ENCODE results near the gene ZNF521.

The ZNF521 gene

GRCh38 chr18:25164848-25165811 lies 186.8 kb downstream of the ZNF521 start:
- peak in 1 of 2 experiments; percentile 12 for DNase-seq

GRCh38 chr18:25164211-25164847 lies 187.6 kb downstream of the ZNF521 start:
- no peak for DNase-seq

- DNase-seq: no peak
These were observed 198.5 kb downstream of the ZNF521 start for GRCh38 chr18:25153426-25153825.

DNA sequence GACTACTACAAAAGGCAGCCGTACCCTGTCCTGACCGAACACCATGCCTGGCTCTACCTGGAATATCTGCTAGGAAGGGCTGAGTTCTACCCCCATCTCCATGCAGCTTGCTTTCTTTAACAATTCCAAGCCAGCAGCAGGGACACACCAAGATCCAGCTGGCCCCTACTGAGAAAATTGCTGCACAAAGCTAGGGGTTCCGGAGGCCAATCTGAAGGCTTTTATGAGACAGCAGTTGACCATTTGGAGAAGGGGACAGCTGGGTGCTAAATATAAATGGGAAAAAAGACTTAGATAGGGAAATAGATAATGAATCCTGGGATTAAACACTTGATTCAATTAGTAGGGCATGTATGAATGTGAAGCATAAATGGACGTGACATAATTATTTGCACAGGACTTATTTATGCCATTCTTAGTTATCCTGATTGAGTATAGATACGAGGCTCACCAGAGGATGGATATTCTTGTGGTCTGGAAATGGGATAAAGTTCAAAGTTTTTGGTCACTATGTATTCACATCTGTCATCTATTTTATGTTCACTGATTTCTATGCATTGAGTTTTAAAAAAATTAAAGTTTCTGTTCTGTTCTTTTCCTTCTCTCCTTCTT lies 204.0 kb downstream of the ZNF521 start:
- no peak for DNase-seq

GRCh38 chr18:25146512-25146910 lies 205.5 kb downstream of the ZNF521 start:
- DNase-seq: no peak

DNA sequence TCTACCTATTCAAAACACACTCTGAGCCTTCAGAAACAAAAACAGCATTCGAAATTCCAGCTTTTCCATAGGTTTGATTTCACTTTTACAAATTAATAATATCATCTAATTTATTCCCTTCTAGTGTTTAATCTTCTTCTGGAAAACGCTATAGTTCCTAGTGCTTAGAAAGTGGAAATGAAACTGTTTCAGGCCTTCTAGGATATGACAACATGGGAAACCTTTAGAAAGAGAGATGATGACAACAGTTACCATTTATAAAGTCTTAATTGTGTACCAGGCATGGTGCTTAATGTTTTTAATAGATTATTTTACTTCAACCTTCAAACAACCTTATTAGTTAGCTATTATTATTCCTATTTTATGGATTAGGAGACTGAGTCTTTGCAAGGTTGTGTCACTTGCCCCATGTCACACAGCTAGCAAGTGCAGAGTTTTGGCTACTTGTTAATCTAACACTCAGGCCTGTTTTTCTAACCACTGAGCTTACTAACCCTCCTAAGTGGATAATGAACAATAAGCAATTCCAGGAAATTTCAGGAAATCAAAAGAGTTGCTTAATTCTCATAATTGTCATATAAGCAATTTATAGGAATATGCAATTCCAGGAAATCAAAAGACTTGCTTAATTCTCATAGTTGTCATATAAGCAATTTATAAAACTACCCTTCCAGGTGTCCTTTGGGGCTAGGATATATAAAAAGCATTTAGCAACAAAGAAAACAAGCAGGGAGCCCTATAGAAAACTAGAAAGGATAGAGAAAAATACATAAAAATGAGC lies 206.0 kb downstream of the ZNF521 start:
- DNase-seq: no peak

DNA sequence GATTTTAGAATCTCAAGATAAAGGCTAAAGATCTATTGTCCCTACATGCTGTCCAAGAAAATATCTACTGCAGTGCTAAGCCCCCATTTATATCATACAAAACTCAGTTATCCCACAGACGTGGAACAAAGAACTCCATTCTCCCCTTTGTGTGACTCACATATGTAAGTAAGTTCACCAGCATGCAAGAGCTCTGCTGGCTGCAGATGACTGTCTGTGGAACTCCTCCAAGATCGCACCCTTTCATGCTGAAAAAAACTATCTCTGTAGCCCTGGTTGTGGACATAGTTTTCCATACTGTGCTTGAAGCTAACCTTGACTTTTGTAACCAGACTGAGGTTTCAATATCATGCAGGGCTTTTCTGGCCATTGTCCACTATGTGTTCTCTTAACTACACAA lies 207.1 kb downstream of the ZNF521 start:
- DNase-seq: no peak

DNA sequence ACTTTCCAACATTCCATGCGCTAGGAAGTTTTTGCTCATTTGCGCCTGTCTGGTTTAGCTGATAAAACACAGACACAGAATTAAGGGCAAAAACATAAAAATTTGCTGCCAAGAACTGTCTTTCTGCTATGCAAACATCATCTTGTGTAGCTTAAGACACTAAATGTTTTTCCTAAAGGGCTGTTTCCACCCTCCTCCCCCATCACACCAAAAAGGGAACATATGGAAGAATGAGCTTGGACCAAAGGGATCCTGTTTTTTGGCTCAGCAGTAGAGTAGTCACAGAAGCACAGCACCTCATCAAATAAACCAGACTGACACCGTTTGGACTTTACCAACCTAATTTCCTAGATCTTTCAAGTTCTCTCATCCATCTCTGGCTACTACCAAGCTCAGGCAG lies 210.1 kb downstream of the ZNF521 start:
- DNase-seq: no peak

DNA sequence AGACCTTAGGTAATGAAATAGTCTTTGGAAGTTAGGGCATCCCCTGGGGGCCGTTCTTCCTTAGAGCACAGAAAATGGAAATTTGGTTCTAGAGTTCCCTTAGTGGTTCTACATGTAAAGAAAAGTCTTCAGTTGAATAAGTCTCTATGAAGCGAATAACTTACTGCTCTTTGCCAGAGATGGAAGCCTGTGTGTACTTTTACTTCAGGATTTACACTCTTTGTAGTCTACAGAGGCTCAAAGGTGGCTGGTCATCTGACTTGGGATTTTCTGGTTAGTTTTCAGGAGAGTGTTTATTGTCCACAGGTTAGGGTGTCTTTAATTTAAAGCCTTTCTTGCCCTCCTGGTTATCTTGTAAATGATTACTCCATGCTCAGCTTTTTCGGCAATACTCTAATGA lies 210.6 kb downstream of the ZNF521 start:
- DNase-seq: no peak

DNA sequence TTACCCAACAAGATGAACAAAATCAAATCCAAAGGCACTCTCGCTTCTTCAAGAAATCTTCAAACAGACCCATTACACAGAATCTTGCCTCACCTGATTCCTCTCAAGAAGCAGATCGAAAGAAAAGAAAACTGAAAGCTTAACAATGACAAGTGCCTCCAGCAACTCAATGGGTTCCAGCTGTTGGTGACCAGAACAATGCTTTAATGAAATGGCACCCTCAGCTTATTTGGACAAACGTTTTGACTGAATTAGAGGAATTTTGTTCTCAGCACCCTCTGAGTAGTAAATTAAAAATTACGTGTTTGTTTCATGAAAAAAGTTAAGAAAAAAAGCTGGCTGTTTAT lies 211.0 kb downstream of the ZNF521 start:
- no peak for DNase-seq

- no peak for DNase-seq
These were observed 211.6 kb downstream of the ZNF521 start for GRCh38 chr18:25140124-25140961.

GRCh38 chr18:25137197-25137472 lies 214.8 kb downstream of the ZNF521 start:
- DNase-seq: no peak

GRCh38 chr18:25136416-25137196 lies 215.4 kb downstream of the ZNF521 start:
- DNase-seq: no peak

DNA sequence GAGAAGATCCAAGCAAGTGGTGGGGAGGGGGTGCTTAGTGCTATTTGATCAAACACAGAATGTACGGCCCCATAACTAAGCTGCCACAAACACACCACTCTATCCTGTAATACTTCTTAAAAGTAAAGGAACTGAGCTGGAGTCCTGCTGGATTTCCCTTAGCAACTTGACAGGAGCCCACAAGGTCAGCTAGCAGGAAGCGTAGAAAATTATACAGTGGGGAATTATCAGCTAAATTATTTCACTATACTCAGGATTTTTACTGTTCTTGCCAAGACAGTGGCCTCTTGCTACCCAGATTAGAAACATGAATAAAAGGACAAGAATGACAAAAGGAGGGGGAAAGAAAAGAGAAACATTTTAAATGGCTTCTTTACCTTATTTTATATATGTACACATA lies 217.1 kb downstream of the ZNF521 start:
- DNase-seq: no peak

DNA sequence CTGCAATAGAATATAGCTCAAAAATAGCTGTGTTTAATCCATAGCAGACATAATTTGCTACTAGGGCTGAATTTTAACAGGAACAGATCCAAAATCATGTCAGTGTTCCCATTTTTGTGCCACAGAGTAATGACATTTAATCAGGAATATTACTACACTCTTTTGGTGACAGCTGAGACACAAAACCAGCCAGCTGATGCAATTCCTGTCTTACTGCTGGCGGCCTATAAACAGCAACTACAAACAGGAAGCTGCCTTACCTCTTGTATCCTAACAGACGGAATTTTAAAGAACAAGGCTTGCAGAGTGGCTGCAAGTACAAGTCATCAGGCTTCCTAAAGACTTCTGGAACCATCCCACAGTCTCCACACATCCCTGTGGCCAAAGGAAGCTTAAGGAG lies 218.1 kb downstream of the ZNF521 start:
- no peak for DNase-seq

- no peak for DNase-seq
These were observed 219.0 kb downstream of the ZNF521 start for GRCh38 chr18:25132786-25133496.

- DNase-seq: no peak
These were observed 225.2 kb downstream of the ZNF521 start for GRCh38 chr18:25126751-25127150.

- DNase-seq: no peak
These were observed 226.3 kb downstream of the ZNF521 start for GRCh38 chr18:25125680-25126079.

- no peak for DNase-seq
These were observed 228.3 kb downstream of the ZNF521 start for GRCh38 chr18:25123438-25124232.

DNA sequence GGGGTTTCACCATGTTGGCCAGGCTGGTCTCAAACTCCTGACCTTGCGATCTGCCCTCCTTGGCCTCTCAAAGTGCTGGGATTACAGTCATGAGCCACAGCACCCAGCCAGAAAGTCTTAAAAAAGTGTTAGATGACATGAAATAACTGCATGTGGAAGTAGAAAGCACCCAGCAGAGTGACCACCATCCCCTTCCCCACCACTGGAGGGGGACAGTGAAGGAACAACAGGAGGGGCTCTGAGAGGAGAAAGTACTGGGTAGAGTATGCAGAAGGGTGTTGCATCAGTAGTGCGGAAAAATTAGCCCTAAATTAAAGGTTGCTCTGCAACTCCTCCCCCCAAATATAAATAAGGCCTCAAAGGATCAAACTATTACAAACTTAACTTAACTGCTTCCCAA lies 230.5 kb downstream of the ZNF521 start:
- DNase-seq: no peak

All from SHP77 (cell line).